ENCODE data around the gene AKAP13.

GRCh38 chr15:85707519-85708338 is 327.3 kb downstream of the AKAP13 start:
- TF ChIP-seq, protein P1, sequence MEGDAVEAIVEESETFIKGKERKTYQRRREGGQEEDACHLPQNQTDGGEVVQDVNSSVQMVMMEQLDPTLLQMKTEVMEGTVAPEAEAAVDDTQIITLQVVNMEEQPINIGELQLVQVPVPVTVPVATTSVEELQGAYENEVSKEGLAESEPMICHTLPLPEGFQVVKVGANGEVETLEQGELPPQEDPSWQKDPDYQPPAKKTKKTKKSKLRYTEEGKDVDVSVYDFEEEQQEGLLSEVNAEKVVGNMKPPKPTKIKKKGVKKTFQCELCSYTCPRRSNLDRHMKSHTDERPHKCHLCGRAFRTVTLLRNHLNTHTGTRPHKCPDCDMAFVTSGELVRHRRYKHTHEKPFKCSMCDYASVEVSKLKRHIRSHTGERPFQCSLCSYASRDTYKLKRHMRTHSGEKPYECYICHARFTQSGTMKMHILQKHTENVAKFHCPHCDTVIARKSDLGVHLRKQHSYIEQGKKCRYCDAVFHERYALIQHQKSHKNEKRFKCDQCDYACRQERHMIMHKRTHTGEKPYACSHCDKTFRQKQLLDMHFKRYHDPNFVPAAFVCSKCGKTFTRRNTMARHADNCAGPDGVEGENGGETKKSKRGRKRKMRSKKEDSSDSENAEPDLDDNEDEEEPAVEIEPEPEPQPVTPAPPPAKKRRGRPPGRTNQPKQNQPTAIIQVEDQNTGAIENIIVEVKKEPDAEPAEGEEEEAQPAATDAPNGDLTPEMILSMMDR (IDR thresholded peaks at IDR 0.05): no peak
- TF ChIP-seq ZFX (IDR thresholded peaks at IDR 0.05; ENCODE audit: borderline replicate concordance): no peak

Measured in 22Rv1 (cell line).